ENCODE data around the gene PRICKLE3.
"Not testable (repeated sequence)": the region's sequence is repeated elsewhere in the genome, so short reads cannot be mapped to it uniquely, and the experiment has no call there.

DNA sequence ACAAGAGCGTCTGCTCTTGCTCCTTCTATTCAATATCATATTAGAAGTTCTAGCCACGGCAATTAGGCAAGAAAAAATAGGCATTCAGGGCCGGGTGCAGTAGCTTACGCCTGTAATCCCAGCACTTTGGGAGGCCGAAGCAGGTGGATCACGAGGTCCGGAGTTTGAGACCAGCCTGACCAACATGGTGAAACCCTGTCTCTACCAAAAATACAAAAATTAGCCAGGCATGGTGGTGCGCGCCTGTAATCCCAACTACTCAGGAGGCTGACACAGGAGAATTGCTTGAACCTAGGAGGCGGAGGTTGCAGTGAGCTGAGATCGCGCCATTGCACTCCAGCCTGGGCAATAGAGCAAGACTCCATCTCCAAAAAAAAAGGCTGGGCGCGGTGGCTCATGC lies 36.9 kb downstream of the PRICKLE3 start:
- not testable (repeated sequence) for TF ChIP-seq POLR2AphosphoS5 (IDR thresholded peaks at IDR 0.05; ENCODE audit: borderline replicate concordance, low read depth, low read length); EZH2 (IDR thresholded peaks at IDR 0.05)

Data from SK-N-MC (cell line).